ENCODE results near the gene AK9.

- no peak for TF ChIP-seq CTCF (IDR thresholded peaks at IDR 0.05 in 4 of 5, conservative IDR thresholded peaks at IDR 0.05 in 1 of 5)
- TF ChIP-seq POLR2A (IDR thresholded peaks at IDR 0.05) = no peak
Observed at GRCh38 chr6:109478841-109479624, 212.0 kb downstream of the AK9 start.

Data from gastrocnemius medialis (tissue), 4 donors.